Esophagus squamous epithelium (tissue), 5 donors: Measurements from ENCODE around the gene FMO2. TPM values are rescaled to one million over a fixed set of nuclear protein-coding genes. Genes with fewer than 3 reads are reported as not detected.
A peak's percentile ranks its signal among the peaks of the same experiment; 100 is the strongest.

Experiments used
- DNase-seq: peaks from one replicate; lab custom pipeline; 2025; lab: John Stamatoyannopoulos, UW
- H3K27ac ChIP-seq, 4 donors: fragments of 200-600 bp; sonication (generic); one replicate each; pipeline ENCODE4 v1.5.1; 2016 to 2019; ENCODE audit warnings: mild to moderate bottlenecking in 1 of 4
- H3K27me3 ChIP-seq, 4 donors: fragments of 200-600 bp; sonication (generic); 1 replicate in 3 of 4; 2 replicates in 1 of 4; pipeline versions ENCODE4 v1.5.1 to v1.6.0; 2017 to 2021; ENCODE audit warnings: antibody characterized with exemption in 1 of 4
- H3K36me3 ChIP-seq, 3 donors: fragments of 200-600 bp; sonication (generic); one replicate each; pipeline ENCODE4 v1.5.1; 2016 to 2019
- H3K4me1 ChIP-seq, 3 donors: fragments of 200-600 bp; sonication (generic); one replicate each; pipeline ENCODE4 v1.5.1; 2017 to 2019
- H3K4me3 ChIP-seq, 4 donors: fragments of 200-600 bp; sonication (generic); 1 replicate in 3 of 4; 2 replicates in 1 of 4; pipeline ENCODE4 v1.5.1; 2016 to 2019; ENCODE audit warnings: mild to moderate bottlenecking in 2 of 4, moderate library complexity in 1 of 4
- H3K9me3 ChIP-seq, 3 donors: fragments of 200-600 bp; sonication (generic); one replicate each; pipeline ENCODE4 v1.5.1; 2016 to 2019
- CTCF ChIP-seq, 6 experiments: fragments of 450-650 bp in 4 of 6; fragments of 200-600 bp in 2 of 6; sonication (generic) in 2 of 6; IDR thresholded peaks; one replicate each; pipeline ENCODE4 v1.5.1; 2016 to 2019; ENCODE audit warnings: antibody characterized with exemption in 6 of 6, mild to moderate bottlenecking in 4 of 6, moderate library complexity in 4 of 6
- POLR2A ChIP-seq, 4 donors: fragments of 450-650 bp; IDR thresholded peaks; one replicate each; pipeline ENCODE4 v1.6.1; 2017; ENCODE audit warnings: antibody characterized with exemption in 4 of 4, mild to moderate bottlenecking in 4 of 4, moderate library complexity in 3 of 4
- WGBS, 2 donors: methylation state at CpG; one replicate each; pipeline ENCODE4 v1.1.5; 2018; 5-methylcytosine and 5-hydroxymethylcytosine counted together
- intact Hi-C: fragments of 100-400 bp; cut with DNase I; formaldehyde crosslinking; loops from one replicate; pipeline ENCODE4 v1.15.0; 2022
- total RNA-seq, 4 donors: library from RNA; depleted of rRNA; stranded (reverse); fragments of >200 nt; gene quantifications; one replicate each; pipeline ENCODE4 v1.1.0, GENCODE V29; 2016
- donor health status: DM: yes; HTN: yes; CAD: no.

Gene FMO2
- total RNA-seq, 4 donors from 2014 or later: 53.4 to 146 (median 68.8) TPM

- intact Hi-C loops: no loop called here
Measured at GRCh38 chr1:171140956-171141687, 44.0 kb upstream of the FMO2 start.

DNA sequence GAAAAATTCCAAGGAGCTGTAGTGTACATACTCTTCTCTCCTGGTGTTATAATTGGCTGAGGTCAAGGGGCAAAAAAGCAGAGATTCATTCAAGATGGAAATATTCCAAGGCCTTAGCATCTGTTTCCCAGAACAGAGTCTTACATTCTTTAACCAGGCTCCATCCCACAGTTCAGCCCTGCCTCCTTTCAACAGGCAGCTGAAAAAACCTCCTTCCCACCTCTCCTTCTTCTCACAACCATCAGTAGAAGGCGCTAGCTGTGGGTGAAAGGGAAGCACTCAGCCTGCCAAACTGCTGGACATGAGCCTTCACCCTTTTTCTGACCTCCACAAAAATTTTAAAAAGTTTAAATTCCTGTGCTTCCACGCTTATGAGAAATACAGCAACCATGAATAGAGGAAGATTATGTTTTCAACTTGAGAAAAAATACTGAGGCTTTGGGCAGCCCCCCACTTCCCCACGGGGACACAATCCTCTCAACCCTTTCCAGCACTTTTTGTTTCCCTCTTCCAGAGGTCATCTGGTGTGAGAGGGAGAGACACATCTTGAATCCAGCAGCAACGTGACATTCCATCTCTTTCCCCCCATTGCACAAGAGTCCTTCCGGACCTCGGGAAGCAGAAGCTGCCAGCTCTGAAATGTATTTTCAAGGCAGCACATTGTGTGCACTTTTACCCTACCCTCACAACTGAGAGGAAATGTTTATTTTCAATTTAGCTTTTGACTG lies 43.2 kb upstream of the FMO2 start:
- intact Hi-C loops: no loop called here
- Histone ChIP-seq H3K4me1 (peaks cover 0 to 70% (median 44%) of the 10 kb centered on the region in 3 donors), H3K9me3 (no peaks in the 10 kb centered on the region), H3K4me3 (peak overlapping the region in 1 of 4 donors; percentile 46), H3K27me3 (no peaks in the 10 kb centered on the region), H3K27ac (peak overlapping the region; percentile 70 to 88 (median 82)), H3K36me3 (no peaks in the 10 kb centered on the region)
- no peak for DNase-seq
- no peak for TF ChIP-seq POLR2A (IDR thresholded peaks at IDR 0.05)
- TF ChIP-seq CTCF (IDR thresholded peaks at IDR 0.05): no peak
- 40 to 54% methylated on average over 6 of the region's 6 CpGs for WGBS, 2 donors

More at GRCh38 chr1:171140956-171141687, 44.0 kb upstream of the FMO2 start:
- H3K27me3 ChIP-seq: no peaks in the 10 kb centered on the region
- 37 to 44% methylated on average over 4 of the region's 4 CpGs for WGBS, 2 donors
- no peak for DNase-seq
- H3K9me3 ChIP-seq: no peaks in the 10 kb centered on the region
- no peaks in the 10 kb centered on the region for H3K36me3 ChIP-seq
- peak overlapping the region; percentile 15 to 88 (median 82) for H3K27ac ChIP-seq
- TF ChIP-seq POLR2A (IDR thresholded peaks at IDR 0.05) (no peak), CTCF (IDR thresholded peaks at IDR 0.05) (no peak)
- H3K4me1 ChIP-seq: peaks cover 0 to 70% (median 44%) of the 10 kb centered on the region in 3 donors
- no peak overlapping the region for H3K4me3 ChIP-seq

- peak overlapping the region in 1 of 4 donors; percentile 46 for H3K4me3 ChIP-seq
- TF ChIP-seq POLR2A (IDR thresholded peaks at IDR 0.05): no peak
- peak in 1 of 6 experiments; percentile 15 for TF ChIP-seq CTCF (IDR thresholded peaks at IDR 0.05)
- WGBS, 2 donors: 50 to 56% methylated on average over 7 to 8 of the region's 8 CpGs
- DNase-seq: no peak
- H3K4me1 ChIP-seq: peaks cover 0 to 62% (median 39%) of the 10 kb centered on the region in 3 donors
- intact Hi-C loops: no loop called here
- no peaks in the 10 kb centered on the region for H3K9me3 ChIP-seq
- H3K36me3 ChIP-seq: no peaks in the 10 kb centered on the region
- no peaks in the 10 kb centered on the region for H3K27me3 ChIP-seq
- peak overlapping the region; percentile 70 to 88 (median 82) for H3K27ac ChIP-seq
Measured at GRCh38 chr1:171142416-171143385, 42.4 kb upstream of the FMO2 start.

DNA sequence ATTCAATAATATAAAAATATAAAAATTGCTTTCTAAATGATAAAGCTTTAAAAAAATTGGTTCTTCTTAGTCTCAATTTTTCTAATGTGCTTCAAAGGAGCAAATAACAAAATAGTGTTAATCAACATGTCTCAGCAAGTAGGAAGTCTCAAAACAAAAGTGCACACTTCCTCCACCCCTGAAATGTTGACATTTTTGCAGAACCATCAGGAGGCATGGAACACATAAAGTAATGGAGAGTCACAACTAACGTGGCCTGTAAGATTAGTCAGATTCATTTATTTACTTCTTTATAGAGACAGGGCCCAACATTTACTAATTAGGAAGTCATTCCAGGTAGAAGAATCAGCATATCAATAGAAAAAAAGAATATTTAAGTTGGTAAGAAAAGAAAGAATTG lies 34.9 kb upstream of the FMO2 start:
- no peaks in the 10 kb centered on the region for H3K27me3 ChIP-seq
- no peak for TF ChIP-seq POLR2A (IDR thresholded peaks at IDR 0.05)
- intact Hi-C loops: no loop called here
- no peak for DNase-seq
- H3K4me1 ChIP-seq: peaks cover 0 to 33% (median 8%) of the 10 kb centered on the region in 3 donors
- no peaks in the 10 kb centered on the region for H3K9me3 ChIP-seq
- H3K4me3 ChIP-seq: no peak overlapping the region
- H3K36me3 ChIP-seq: no peaks in the 10 kb centered on the region
- WGBS, 2 donors: 27 to 50% methylated on average over 1 of the region's 1 CpG
- H3K27ac ChIP-seq: peak overlapping the region in 2 of 4 donors; percentile 9 to 34

- WGBS, 2 donors: 24 to 45% methylated on average over 2 of the region's 2 CpGs
- H3K36me3 ChIP-seq: no peaks in the 10 kb centered on the region
Measured at GRCh38 chr1:171152549-171152948, 32.6 kb upstream of the FMO2 start.

More at GRCh38 chr1:171152549-171152948, 32.6 kb upstream of the FMO2 start:
- no peaks in the 10 kb centered on the region for H3K9me3 ChIP-seq
- H3K4me3 ChIP-seq: no peak overlapping the region
- H3K27me3 ChIP-seq: no peaks in the 10 kb centered on the region
- peak overlapping the region in 1 of 4 donors; percentile 14 for H3K27ac ChIP-seq
- no peak for DNase-seq
- H3K4me1 ChIP-seq: peaks cover 0 to 33% (median 8%) of the 10 kb centered on the region in 3 donors
- intact Hi-C loops: no loop called here
- TF ChIP-seq POLR2A (IDR thresholded peaks at IDR 0.05) (no peak), CTCF (IDR thresholded peaks at IDR 0.05) (no peak)
